Measurements from ENCODE around the gene PRR32. TPM values are rescaled to one million over a fixed set of nuclear protein-coding genes. Genes with fewer than 3 reads are reported as not detected.

Gene PRR32
- total and polyA plus RNA-seq, 8 donors: not detected

GRCh38 chrX:126836186-126836585 lies 16.7 kb downstream of the PRR32 start:
- 17 to 22% methylated on average over 2 of the region's 2 CpGs for WGBS, 2 donors
- no peak for FAIRE-seq
- intact Hi-C loops (cut with DNase I): no loop called here

GRCh38 chrX:126847143-126847542 lies 27.6 kb downstream of the PRR32 start:
- FAIRE-seq: peak; percentile 78
- intact Hi-C loops (cut with DNase I): no loop called here
- no peak for TF ChIP-seq CTCF (IDR thresholded peaks at IDR 0.05)

More at GRCh38 chrX:126836186-126836585, 16.7 kb downstream of the PRR32 start:
- Histone ChIP-seq H3K27me3 (no peaks in the 10 kb centered on the region), H3K36me3 (no peaks in the 10 kb centered on the region), H3K4me3 (no peak overlapping the region), H3K9me3 (no peaks in the 10 kb centered on the region), H3K4me1 (no peaks in the 10 kb centered on the region), H3K27ac (no peak overlapping the region)
- no peak for TF ChIP-seq CTCF (IDR thresholded peaks at IDR 0.05)
- ATAC-seq (no peak), DNase-seq (no peak)

GRCh38 chrX:126855839-126856524 lies 36.5 kb downstream of the PRR32 start:
- intact Hi-C loops (cut with DNase I): no loop called here
- Histone ChIP-seq H3K9me3 (no peaks in the 10 kb centered on the region), H3K4me3 (no peak overlapping the region), H3K27me3 (no peaks in the 10 kb centered on the region), H3K27ac (no peak overlapping the region), H3K36me3 (no peaks in the 10 kb centered on the region), H3K4me1 (no peaks in the 10 kb centered on the region)
- no peak for ATAC-seq
- no peak for FAIRE-seq
- no peak for DNase-seq
- TF ChIP-seq CTCF (IDR thresholded peaks at IDR 0.05): no peak
- WGBS, 2 donors: 49 to 68% methylated on average over 5 of the region's 5 CpGs

More at GRCh38 chrX:126847143-126847542, 27.6 kb downstream of the PRR32 start:
- no peaks in the 10 kb centered on the region for H3K27me3 ChIP-seq
- no peaks in the 10 kb centered on the region for H3K9me3 ChIP-seq
- no peak overlapping the region for H3K27ac ChIP-seq
- DNase-seq: no peak
- H3K36me3 ChIP-seq: no peaks in the 10 kb centered on the region
- H3K4me1 ChIP-seq: no peaks in the 10 kb centered on the region
- ATAC-seq: no peak
- WGBS, 2 donors: 28 to 42% methylated on average over 3 of the region's 3 CpGs
- no peak overlapping the region for H3K4me3 ChIP-seq
